Measurements from ENCODE around the gene PLD6. TPM values are rescaled to one million over a fixed set of nuclear protein-coding genes. Genes with fewer than 3 reads are reported as not detected.
A peak's percentile ranks its signal among the peaks of the same experiment; 100 is the strongest.

The PLD6 gene
- total RNA-seq, 1 experiment from 2014 or later: 11.6 TPM

GRCh38 chr17:17170346-17170985, 35.7 kb downstream of the PLD6 start:
- peaks cover 91% of the 10 kb centered on the region for H3K36me3 ChIP-seq (ENCODE audit: low read depth, low read length)
- H4K20me1 ChIP-seq (ENCODE audit: low read length): peaks cover 30% of the 10 kb centered on the region
- H3K9me3 ChIP-seq (ENCODE audit: low read length): no peaks in the 10 kb centered on the region
- intact Hi-C loops (cut with micrococcal nuclease): no loop called here
- H3K27me3 ChIP-seq (ENCODE audit: low read length): no peaks in the 10 kb centered on the region
- CTCF ChIA-PET: no interaction called here
- no peak overlapping the region for H2AFZ ChIP-seq (ENCODE audit: low read length)
- POLR2A ChIA-PET (ENCODE audit: unreplicated experiment): no interaction called here
- no peak overlapping the region for H3K27ac ChIP-seq (ENCODE audit: low read length)
- H3K4me3 ChIP-seq (ENCODE audit: low read length): no peak overlapping the region
- BruUV-seq (replicated peaks): no TSS peak
- peaks cover 7% of the 10 kb centered on the region for H3F3A ChIP-seq (ENCODE audit: low read length, unreplicated experiment)
- ATAC-seq: no peak
- no peak overlapping the region for H3K9ac ChIP-seq (ENCODE audit: low read length)
- peaks cover 4% of the 10 kb centered on the region; the same call in 1 of the 2 replicates for H3K79me2 ChIP-seq (ENCODE audit: low read length)
- H3K4me2 ChIP-seq (ENCODE audit: low read length): no peak overlapping the region
- no peak for DNase-seq
- no peaks in the 10 kb centered on the region for H3K4me1 ChIP-seq (ENCODE audit: insufficient read depth, low read length)
- H3K9me2 ChIP-seq (replicated peaks; ENCODE audit: low read length): no peaks in the 10 kb centered on the region
- TF ChIP-seq EZH2phosphoT487 (IDR thresholded peaks at IDR 0.05; ENCODE audit: borderline replicate concordance, low read length) (no peak), EZH2 (IDR thresholded peaks at IDR 0.05; ENCODE audit: low read length, unreplicated experiment) (no peak)
- TF ChIP-seq, protein P1, sequence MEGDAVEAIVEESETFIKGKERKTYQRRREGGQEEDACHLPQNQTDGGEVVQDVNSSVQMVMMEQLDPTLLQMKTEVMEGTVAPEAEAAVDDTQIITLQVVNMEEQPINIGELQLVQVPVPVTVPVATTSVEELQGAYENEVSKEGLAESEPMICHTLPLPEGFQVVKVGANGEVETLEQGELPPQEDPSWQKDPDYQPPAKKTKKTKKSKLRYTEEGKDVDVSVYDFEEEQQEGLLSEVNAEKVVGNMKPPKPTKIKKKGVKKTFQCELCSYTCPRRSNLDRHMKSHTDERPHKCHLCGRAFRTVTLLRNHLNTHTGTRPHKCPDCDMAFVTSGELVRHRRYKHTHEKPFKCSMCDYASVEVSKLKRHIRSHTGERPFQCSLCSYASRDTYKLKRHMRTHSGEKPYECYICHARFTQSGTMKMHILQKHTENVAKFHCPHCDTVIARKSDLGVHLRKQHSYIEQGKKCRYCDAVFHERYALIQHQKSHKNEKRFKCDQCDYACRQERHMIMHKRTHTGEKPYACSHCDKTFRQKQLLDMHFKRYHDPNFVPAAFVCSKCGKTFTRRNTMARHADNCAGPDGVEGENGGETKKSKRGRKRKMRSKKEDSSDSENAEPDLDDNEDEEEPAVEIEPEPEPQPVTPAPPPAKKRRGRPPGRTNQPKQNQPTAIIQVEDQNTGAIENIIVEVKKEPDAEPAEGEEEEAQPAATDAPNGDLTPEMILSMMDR (conservative IDR thresholded peaks at IDR 0.05; ENCODE audit: low read depth, low read length): no peak

DNA sequence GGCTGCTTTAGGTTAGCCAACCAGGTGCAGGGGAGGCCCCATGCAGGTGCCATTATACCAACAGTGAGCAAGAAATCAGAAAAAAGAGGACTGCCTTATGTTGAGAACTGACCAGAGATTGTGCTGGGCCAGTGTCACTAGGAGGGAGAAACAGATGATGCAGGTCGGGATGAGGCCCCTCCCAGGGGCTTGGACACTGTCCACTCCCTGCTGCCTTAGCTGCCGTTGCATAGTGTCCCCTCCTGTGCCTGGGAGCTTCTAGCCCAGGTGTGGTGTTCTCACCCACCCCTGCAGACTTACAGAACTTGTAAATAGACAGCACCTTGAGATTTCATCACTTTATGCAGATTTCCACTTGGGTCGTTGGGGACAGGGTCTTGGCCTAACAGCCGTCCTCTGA, 36.7 kb downstream of the PLD6 start:
- Histone ChIP-seq H3K4me2 (ENCODE audit: low read length) (no peak overlapping the region), H3K9ac (ENCODE audit: low read length) (no peak overlapping the region), H2AFZ (ENCODE audit: low read length) (no peak overlapping the region), H3K27me3 (ENCODE audit: low read length) (no peaks in the 10 kb centered on the region), H3K27ac (ENCODE audit: low read length) (no peak overlapping the region), H4K20me1 (ENCODE audit: low read length) (peaks cover 32% of the 10 kb centered on the region), H3K4me1 (ENCODE audit: insufficient read depth, low read length) (no peaks in the 10 kb centered on the region), H3K9me2 (replicated peaks; ENCODE audit: low read length) (no peaks in the 10 kb centered on the region), H3F3A (ENCODE audit: low read length, unreplicated experiment) (peaks cover 7% of the 10 kb centered on the region), H3K79me2 (ENCODE audit: low read length) (peaks cover 4% of the 10 kb centered on the region; the same call in 1 of the 2 replicates), H3K4me3 (ENCODE audit: low read length) (no peak overlapping the region), H3K36me3 (ENCODE audit: low read depth, low read length) (peaks cover 92% of the 10 kb centered on the region), H3K9me3 (ENCODE audit: low read length) (no peaks in the 10 kb centered on the region)
- ChIA-PET CTCF (no interaction called here), POLR2A (ENCODE audit: unreplicated experiment) (no interaction called here)
- no peak for ATAC-seq
- intact Hi-C loops (cut with micrococcal nuclease): no loop called here
- TF ChIP-seq, protein P1 (conservative IDR thresholded peaks at IDR 0.05; ENCODE audit: low read depth, low read length): no peak
- no peak for TF ChIP-seq EZH2phosphoT487 (IDR thresholded peaks at IDR 0.05; ENCODE audit: borderline replicate concordance, low read length)
- no peak for TF ChIP-seq EZH2 (IDR thresholded peaks at IDR 0.05; ENCODE audit: low read length, unreplicated experiment)
- no peak for DNase-seq
- BruUV-seq (replicated peaks): no TSS peak

GRCh38 chr17:17168401-17168800, 37.7 kb downstream of the PLD6 start:
- Histone ChIP-seq H3K79me2 (ENCODE audit: low read length) (peaks cover 8% of the 10 kb centered on the region; the same call in 1 of the 2 replicates), H3K9ac (ENCODE audit: low read length) (no peak overlapping the region), H3F3A (ENCODE audit: low read length, unreplicated experiment) (peaks cover 12% of the 10 kb centered on the region), H3K9me3 (ENCODE audit: low read length) (no peaks in the 10 kb centered on the region), H3K9me2 (replicated peaks; ENCODE audit: low read length) (no peaks in the 10 kb centered on the region), H3K27ac (ENCODE audit: low read length) (no peak overlapping the region), H2AFZ (ENCODE audit: low read length) (no peak overlapping the region), H3K27me3 (ENCODE audit: low read length) (no peaks in the 10 kb centered on the region), H3K4me1 (ENCODE audit: insufficient read depth, low read length) (no peaks in the 10 kb centered on the region), H3K4me3 (ENCODE audit: low read length) (no peak overlapping the region), H3K36me3 (ENCODE audit: low read depth, low read length) (peaks cover 91% of the 10 kb centered on the region), H3K4me2 (ENCODE audit: low read length) (no peak overlapping the region), H4K20me1 (ENCODE audit: low read length) (peaks cover 37% of the 10 kb centered on the region)
- TF ChIP-seq, protein P1 (conservative IDR thresholded peaks at IDR 0.05; ENCODE audit: low read depth, low read length): no peak
- TF ChIP-seq EZH2 (IDR thresholded peaks at IDR 0.05; ENCODE audit: low read length, unreplicated experiment) (no peak), EZH2phosphoT487 (IDR thresholded peaks at IDR 0.05; ENCODE audit: borderline replicate concordance, low read length) (no peak)
- peak; percentile 16; the same call in 1 of the 2 replicates for ATAC-seq
- ChIA-PET POLR2A (ENCODE audit: unreplicated experiment) (no interaction called here), CTCF (no interaction called here)
- no TSS peak for BruUV-seq (replicated peaks)
- DNase-seq: no peak
- intact Hi-C loops (cut with micrococcal nuclease): no loop called here

Data from PC-3 (cell line).